Osteoblast (primary cell): ENCODE measurements around the gene LHPP. TPM values are rescaled to one million over a fixed set of nuclear protein-coding genes. Genes with fewer than 3 reads are reported as not detected.

ENCODE experiments used
- DNase-seq: peaks from one replicate; pipeline ENCODE4 v3.0.0; 2011; ENCODE audit warnings: low spot score, mixed read lengths; ENCODE audit not compliant: insufficient read length; ENCODE audit errors: missing footprints
- H2AFZ ChIP-seq: 2 replicates; pipeline ENCODE4 v1.6.0; 2011; ENCODE audit warnings: mild to moderate bottlenecking, low read length
- H3K27ac ChIP-seq: 2 replicates; pipeline ENCODE4 v1.5.1; 2011; ENCODE audit warnings: mild to moderate bottlenecking, low read depth, low read length, moderate library complexity
- H3K27me3 ChIP-seq: 2 replicates; pipeline ENCODE4 v1.6.0; 2012; ENCODE audit warnings: mild to moderate bottlenecking, control low read depth, inconsistent platforms, low read length, moderate library complexity; ENCODE audit not compliant: insufficient read depth
- H3K36me3 ChIP-seq: 2 replicates; pipeline ENCODE4 v1.5.1; 2011; ENCODE audit warnings: mild to moderate bottlenecking, low read length, control low read depth, moderate library complexity; ENCODE audit not compliant: insufficient read depth
- H3K4me1 ChIP-seq: 2 replicates; pipeline ENCODE4 v1.5.1; 2011; ENCODE audit warnings: mild to moderate bottlenecking, low read length, control low read depth, moderate library complexity; ENCODE audit not compliant: insufficient read depth
- H3K4me2 ChIP-seq: 2 replicates; pipeline ENCODE4 v1.6.0; 2011; ENCODE audit warnings: mild to moderate bottlenecking, low read length; ENCODE audit not compliant: insufficient read depth
- H3K4me3 ChIP-seq: fragments of 200-600 bp; sonication (generic); 3 replicates; pipeline ENCODE4 v1.5.1; 2012; ENCODE audit warnings: mild to moderate bottlenecking, low read length, inconsistent platforms; ENCODE audit not compliant: insufficient read depth
- H3K79me2 ChIP-seq: 2 replicates; pipeline ENCODE4 v1.6.0; 2012; ENCODE audit warnings: mild to moderate bottlenecking, low read length, control low read depth, inconsistent platforms; ENCODE audit not compliant: insufficient read depth
- H3K9me3 ChIP-seq: 2 replicates; pipeline ENCODE4 v1.5.1; 2011; ENCODE audit warnings: low read depth, low read length, control low read depth
- H4K20me1 ChIP-seq: 2 replicates; pipeline ENCODE4 v1.6.0; 2012; ENCODE audit warnings: mild to moderate bottlenecking, low read length, control low read depth; ENCODE audit not compliant: insufficient read depth
- CTCF ChIP-seq: IDR thresholded peaks from 2 replicates; pipeline ENCODE4 v1.5.1; 2011; ENCODE audit warnings: mild to moderate bottlenecking, low read depth, low read length, moderate library complexity; ENCODE audit errors: extremely low read depth
- total RNA-seq: library from RNA; depleted of rRNA; stranded (reverse); fragments of >200 nt; gene quantifications from 2 replicates; pipeline ENCODE4 v1.2.3, GENCODE V29; 2012

The LHPP gene
- total RNA-seq, 1 donor, result 17.7 TPM

- DNase-seq, result no peak
- Histone ChIP-seq H3K4me3 (no peak overlapping the region), H3K79me2 (no peaks in the 10 kb centered on the region), H4K20me1 (peaks cover 19% of the 10 kb centered on the region), H3K4me2 (no peak overlapping the region), H3K4me1 (peaks cover 3% of the 10 kb centered on the region), H3K36me3 (no peaks in the 10 kb centered on the region), H2AFZ (no peak overlapping the region), H3K27ac (no peak overlapping the region), H3K27me3 (no peaks in the 10 kb centered on the region), H3K9me3 (no peaks in the 10 kb centered on the region)
- TF ChIP-seq CTCF, result no peak
Observed at GRCh38 chr10:124653811-124654651, 192.4 kb downstream of the LHPP start.

GRCh38 chr10:124654686-124655085 is 193.1 kb downstream of the LHPP start:
- no peak for TF ChIP-seq CTCF
- H4K20me1 ChIP-seq, result peaks cover 20% of the 10 kb centered on the region
- H3K36me3 ChIP-seq, result no peaks in the 10 kb centered on the region
- H3K4me2 ChIP-seq, result no peak overlapping the region
- no peak overlapping the region for H3K4me3 ChIP-seq
- peaks cover 3% of the 10 kb centered on the region for H3K4me1 ChIP-seq
- H3K27me3 ChIP-seq, result no peaks in the 10 kb centered on the region
- H3K79me2 ChIP-seq, result no peaks in the 10 kb centered on the region
- no peak overlapping the region for H2AFZ ChIP-seq
- no peak for DNase-seq
- no peaks in the 10 kb centered on the region for H3K9me3 ChIP-seq
- no peak overlapping the region for H3K27ac ChIP-seq

- Histone ChIP-seq H3K79me2 (no peaks in the 10 kb centered on the region), H3K36me3 (no peaks in the 10 kb centered on the region), H4K20me1 (peaks cover 20% of the 10 kb centered on the region), H2AFZ (no peak overlapping the region), H3K27ac (no peak overlapping the region), H3K4me3 (no peak overlapping the region), H3K4me1 (peaks cover 3% of the 10 kb centered on the region), H3K4me2 (no peak overlapping the region), H3K9me3 (no peaks in the 10 kb centered on the region), H3K27me3 (no peaks in the 10 kb centered on the region)
- TF ChIP-seq CTCF, result no peak
- DNase-seq, result no peak
Observed at GRCh38 chr10:124655191-124656112, 193.8 kb downstream of the LHPP start.

- Histone ChIP-seq H4K20me1 (peaks cover 20% of the 10 kb centered on the region), H2AFZ (no peak overlapping the region), H3K4me1 (peaks cover 3% of the 10 kb centered on the region), H3K27me3 (no peaks in the 10 kb centered on the region), H3K79me2 (no peaks in the 10 kb centered on the region), H3K4me3 (no peak overlapping the region), H3K4me2 (no peak overlapping the region), H3K27ac (no peak overlapping the region), H3K36me3 (no peaks in the 10 kb centered on the region), H3K9me3 (no peaks in the 10 kb centered on the region)
- DNase-seq, result no peak
- no peak for TF ChIP-seq CTCF
Observed at GRCh38 chr10:124656113-124656490, 194.5 kb downstream of the LHPP start.
